HFFc6 (cell line): ENCODE results near the gene SLC22A14. TPM values are rescaled to one million over a fixed set of nuclear protein-coding genes. Genes with fewer than 3 reads are reported as not detected.

ENCODE experiments used
- DNase-seq: peaks from one replicate; pipeline ENCODE4 v3.0.0-alpha.2; 2018
- H3K27ac Mint-ChIP-seq: 2 replicates; pipeline ENCODE4 v1.8.0; 2020; ENCODE audit warnings: mild to moderate bottlenecking, mixed read lengths
- H3K27me3 Mint-ChIP-seq: 2 replicates; pipeline ENCODE4 v1.8.0; 2021; ENCODE audit warnings: mild to moderate bottlenecking, moderate library complexity, mixed read lengths; ENCODE audit not compliant: insufficient read depth
- H3K36me3 Mint-ChIP-seq: 2 replicates; pipeline ENCODE4 v1.8.0; 2021; ENCODE audit warnings: low read depth, mixed read lengths
- H3K4me1 Mint-ChIP-seq: 2 replicates; pipeline ENCODE4 v1.8.0; 2020; ENCODE audit warnings: low read depth, mixed read lengths
- H3K4me3 Mint-ChIP-seq: 2 replicates; pipeline ENCODE4 v1.8.0; 2020; ENCODE audit warnings: mild to moderate bottlenecking, moderate library complexity, mixed read lengths
- H3K9me3 Mint-ChIP-seq: 2 replicates; pipeline ENCODE4 v1.8.0; 2020; ENCODE audit warnings: mild to moderate bottlenecking, mixed read lengths
- CTCF ChIP-seq: fragments of 200-600 bp; sonication (generic); IDR thresholded peaks from 2 replicates; pipeline ENCODE4 v1.5.0; 2021; ENCODE audit warnings: antibody characterized with exemption, mild to moderate bottlenecking
- total RNA-seq, 6 experiments: library from RNA; stranded (reverse); fragmentation: NEBNext Ultra II Directional; extraction: Animal tissue kit (Norgen Biotek cat#: 25700); gene quantifications; 2 replicates in 1 of 6; 3 replicates in 5 of 6; pipeline ENCODE4 v1.2.3, GENCODE V29; 2021

SLC22A14 gene
- total RNA-seq, 6 experiments from 2014 or later: 0.09 TPM; not detected in 5

DNA sequence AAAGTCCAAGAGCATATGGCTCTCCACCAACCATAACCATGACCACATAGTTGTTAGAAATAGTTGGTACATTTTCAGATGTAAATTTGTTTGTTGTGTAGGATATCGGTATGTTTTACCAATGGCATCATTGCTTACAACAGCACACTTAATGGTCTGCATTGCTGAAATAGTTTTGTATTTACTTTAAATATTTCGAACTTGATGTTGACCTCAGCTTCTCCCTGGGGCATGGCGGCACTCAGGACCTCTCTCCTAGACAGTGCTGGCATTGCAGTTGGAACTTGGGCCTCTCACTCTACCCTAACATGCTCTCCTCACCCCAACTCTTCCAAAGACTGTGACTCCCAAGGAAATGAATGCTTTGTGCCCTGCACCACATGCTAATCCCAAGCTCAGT is 11.5 kb upstream of the SLC22A14 start:
- no peak overlapping the region for H3K27ac Mint-ChIP-seq
- no peak overlapping the region for H3K4me3 Mint-ChIP-seq
- H3K27me3 Mint-ChIP-seq: no peaks in the 10 kb centered on the region; the same call in 1 of the 2 replicates
- no peak for TF ChIP-seq CTCF
- no peaks in the 10 kb centered on the region for H3K9me3 Mint-ChIP-seq
- H3K36me3 Mint-ChIP-seq: peaks cover 16% of the 10 kb centered on the region
- no peak for DNase-seq
- peaks cover 11% of the 10 kb centered on the region for H3K4me1 Mint-ChIP-seq

GRCh38 chr3:38271553-38271952 is 10.5 kb upstream of the SLC22A14 start:
- no peak for DNase-seq
- Mint-ChIP-seq H3K9me3 (no peaks in the 10 kb centered on the region), H3K4me1 (peaks cover 11% of the 10 kb centered on the region), H3K4me3 (no peak overlapping the region), H3K27me3 (no peaks in the 10 kb centered on the region), H3K27ac (no peak overlapping the region), H3K36me3 (peaks cover 16% of the 10 kb centered on the region)
- TF ChIP-seq CTCF: no peak

- no peak overlapping the region for H3K4me3 Mint-ChIP-seq
- H3K27ac Mint-ChIP-seq: no peak overlapping the region
- peaks cover under 1% of the 10 kb centered on the region; the same call in 1 of the 2 replicates for H3K27me3 Mint-ChIP-seq
- TF ChIP-seq CTCF: no peak
- DNase-seq: no peak
- no peaks in the 10 kb centered on the region for H3K9me3 Mint-ChIP-seq
- peaks cover 10% of the 10 kb centered on the region for H3K4me1 Mint-ChIP-seq
- peaks cover 30% of the 10 kb centered on the region for H3K36me3 Mint-ChIP-seq
These were observed 7.0 kb upstream of the SLC22A14 start for GRCh38 chr3:38274864-38275649.

- Mint-ChIP-seq H3K9me3 (no peaks in the 10 kb centered on the region), H3K36me3 (peaks cover 24% of the 10 kb centered on the region), H3K4me3 (no peak overlapping the region), H3K4me1 (peaks cover 4% of the 10 kb centered on the region), H3K27ac (no peak overlapping the region), H3K27me3 (peaks cover 2% of the 10 kb centered on the region; the same call in 1 of the 2 replicates)
- TF ChIP-seq CTCF: no peak
- no peak for DNase-seq
These were observed 6.4 kb upstream of the SLC22A14 start for GRCh38 chr3:38275658-38276057.

DNA sequence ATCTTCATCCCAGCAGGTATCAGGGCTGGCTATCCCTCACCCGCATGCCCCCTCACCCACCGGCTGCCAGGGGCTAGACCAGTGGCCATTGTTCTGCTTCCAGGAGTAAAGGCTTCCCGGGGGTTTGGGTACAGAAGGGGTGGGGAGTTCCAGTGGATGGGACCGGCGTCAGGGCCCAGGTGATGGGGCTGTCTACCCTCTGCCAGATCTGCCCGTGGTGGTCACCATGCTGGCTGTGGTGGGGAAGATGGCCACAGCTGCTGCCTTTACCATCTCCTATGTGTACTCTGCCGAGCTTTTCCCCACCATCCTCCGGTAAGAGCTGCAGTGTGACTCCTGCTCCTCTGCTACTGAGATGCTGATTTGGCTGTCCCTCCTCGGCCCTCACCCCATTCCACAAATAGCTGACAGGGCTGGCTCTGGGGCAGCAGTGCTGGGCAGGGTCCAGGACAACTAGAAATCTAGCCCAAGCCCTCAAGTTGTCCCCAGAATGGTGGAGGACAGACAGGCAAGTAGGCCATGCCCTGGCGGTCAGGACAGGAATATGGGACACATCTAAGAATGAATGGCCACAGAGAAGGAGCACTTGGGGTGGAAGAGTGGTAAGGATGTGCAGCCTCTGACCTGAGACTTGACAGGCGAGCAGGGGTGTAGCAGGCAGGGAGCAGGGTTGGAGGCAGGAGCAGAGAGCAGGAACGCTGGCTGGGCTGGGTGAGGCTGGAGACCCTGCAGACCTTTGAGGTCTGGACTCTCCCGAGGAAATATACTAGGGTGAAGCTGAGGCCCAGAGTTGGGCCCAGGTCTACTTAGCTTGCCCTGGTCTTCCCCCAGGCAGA is 5.8 kb upstream of the SLC22A14 start:
- no peaks in the 10 kb centered on the region for H3K9me3 Mint-ChIP-seq
- H3K4me1 Mint-ChIP-seq: no peaks in the 10 kb centered on the region
- peaks cover 21% of the 10 kb centered on the region for H3K36me3 Mint-ChIP-seq
- H3K27me3 Mint-ChIP-seq: peaks cover 2% of the 10 kb centered on the region; the same call in 1 of the 2 replicates
- DNase-seq: no peak
- no peak overlapping the region for H3K27ac Mint-ChIP-seq
- H3K4me3 Mint-ChIP-seq: no peak overlapping the region
- TF ChIP-seq CTCF: no peak
